Measurements from ENCODE around the gene APOBEC4. TPM values are rescaled to one million over a fixed set of nuclear protein-coding genes. Genes with fewer than 3 reads are reported as not detected.
"Not testable (repeated sequence)": the region's sequence is repeated elsewhere in the genome, so short reads cannot be mapped to it uniquely, and the experiment has no call there.

The APOBEC4 gene
- total and polyA plus RNA-seq, 4 experiments from 2014 or later: not detected

DNA sequence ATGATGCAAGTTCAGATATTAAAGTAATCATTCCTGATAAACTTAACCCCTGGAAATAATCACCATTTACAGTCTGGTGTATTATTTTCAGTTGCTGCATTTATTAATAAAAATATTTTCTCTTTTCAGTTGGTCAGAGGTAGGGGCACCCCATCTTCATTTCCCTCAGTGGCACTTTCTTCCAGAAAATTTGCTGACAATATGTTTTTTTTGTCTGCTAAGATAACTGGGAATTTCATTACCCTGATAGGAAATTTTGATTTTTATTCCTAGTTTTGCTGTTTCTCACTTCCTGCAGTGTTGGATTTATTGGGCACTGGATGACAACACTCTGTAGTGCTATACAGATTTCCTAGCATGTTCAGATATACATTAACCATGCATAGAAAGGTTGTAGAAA is 33.1 kb upstream of the APOBEC4 start:
- no peaks in the 10 kb centered on the region for H3K4me1 Mint-ChIP-seq
- Histone ChIP-seq H3K4me3 (ENCODE audit: low read length in 2 of 2) (no peak overlapping the region), H3K27ac (ENCODE audit: low read depth, low read length) (no peak overlapping the region), H3K27me3 (ENCODE audit: insufficient read depth, low read length) (no peaks in the 10 kb centered on the region), H3K4me1 (ENCODE audit: insufficient read depth, low read length) (no peaks in the 10 kb centered on the region), H3K36me3 (ENCODE audit: insufficient read depth, low read length) (no peaks in the 10 kb centered on the region), H3K9me3 (ENCODE audit: control insufficient read depth in 1 of 2, low read length in 2 of 2) (no peaks in the 10 kb centered on the region)
- intact Hi-C loops (cut with micrococcal nuclease): loop anchor here (10.0 kb wide), 1 partner anchor 51 kb away; the partner anchor contains the start of gene ARPC5
- CTCF ChIA-PET (ENCODE audit: partially characterized antibody): interaction anchor here (0.8 to 3.1 kb wide), 6 partner anchors 8 to 406 kb away, joined by 3 to 64 read pairs (median 7); no protein-coding TSS in a partner anchor
- peaks cover 5 to 12% of the 10 kb centered on the region in 2 donors for H3K27me3 Mint-ChIP-seq
- no peaks in the 10 kb centered on the region for H3K9me3 Mint-ChIP-seq
- POLR2A ChIA-PET (ENCODE audit: partially characterized antibody): no interaction called here
- H3K36me3 Mint-ChIP-seq: no peaks in the 10 kb centered on the region
- H3K4me3 Mint-ChIP-seq: no peak overlapping the region
- no peak overlapping the region for H3K27ac Mint-ChIP-seq
- no peak for DNase-seq

DNA sequence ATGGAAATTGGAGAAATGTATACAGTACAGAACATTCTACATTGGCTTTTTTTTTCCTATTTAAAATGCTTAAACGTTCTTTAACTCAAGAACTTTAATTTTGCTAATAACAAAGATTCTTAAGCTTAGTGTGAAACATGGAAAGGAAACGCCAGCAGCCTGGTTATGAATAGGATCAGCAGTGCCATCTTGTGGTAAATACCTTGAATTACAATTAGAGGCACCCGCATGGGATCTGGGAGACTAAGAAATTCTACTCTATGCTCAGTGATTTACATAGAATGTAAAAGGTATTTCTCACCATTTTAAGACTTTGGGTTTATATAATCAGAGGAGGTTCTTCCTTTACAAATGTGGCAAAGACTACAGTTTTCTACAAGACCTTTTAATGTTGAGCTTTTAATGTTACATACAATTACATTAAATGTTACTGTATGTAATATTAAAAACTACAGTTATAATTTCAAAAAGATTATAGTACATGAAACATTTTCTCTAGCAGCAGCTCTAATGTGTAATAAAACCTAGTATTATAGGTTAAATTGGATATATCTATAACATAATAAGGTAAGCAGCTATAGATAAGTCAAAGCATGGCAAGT is 32.1 kb upstream of the APOBEC4 start:
- intact Hi-C loops (cut with micrococcal nuclease): loop anchor here (1.0 to 10.0 kb wide), 4 partner anchors 30 to 231 kb away; partner anchors contain the start of gene ARPC5

DNA sequence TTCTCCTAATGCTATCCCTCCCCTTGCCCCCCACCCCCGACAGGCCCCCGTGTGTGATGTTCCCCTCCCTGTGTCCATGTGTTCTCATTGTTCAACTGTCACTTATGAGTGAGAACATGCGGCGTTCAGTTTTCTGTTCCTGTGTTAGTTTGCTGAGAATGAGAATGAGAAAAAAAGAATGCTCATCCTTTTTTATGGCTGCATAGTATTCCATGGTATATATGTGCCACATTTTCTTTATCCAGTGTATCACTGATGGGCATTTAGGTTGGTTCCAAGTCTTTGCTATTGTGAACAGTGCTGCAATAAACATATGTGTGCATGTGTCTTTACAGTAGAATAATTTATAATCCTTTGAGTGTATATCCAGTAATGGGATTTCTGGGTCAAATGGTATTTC is 26.2 kb upstream of the APOBEC4 start:
- H3K4me1 Mint-ChIP-seq; H3K9me3 Mint-ChIP-seq; H3K27me3 ChIP-seq (ENCODE audit: insufficient read depth, low read length); DNase-seq; H3K36me3 Mint-ChIP-seq; POLR2A ChIA-PET (ENCODE audit: partially characterized antibody); H3K4me3 ChIP-seq (ENCODE audit: low read length in 2 of 2); intact Hi-C loops (cut with micrococcal nuclease); H3K36me3 ChIP-seq (ENCODE audit: insufficient read depth, low read length); H3K4me1 ChIP-seq (ENCODE audit: insufficient read depth, low read length); H3K4me3 Mint-ChIP-seq; H3K9me3 ChIP-seq (ENCODE audit: control insufficient read depth in 1 of 2, low read length in 2 of 2); H3K27ac Mint-ChIP-seq; CTCF ChIA-PET (ENCODE audit: partially characterized antibody); H3K27ac ChIP-seq (ENCODE audit: low read depth, low read length): not testable (repeated sequence)
- H3K27me3 Mint-ChIP-seq: peaks cover 5 to 21% of the 10 kb centered on the region in 2 donors

More for the DNA sequence above, 32.1 kb upstream of the APOBEC4 start:
- ChIA-PET POLR2A (ENCODE audit: partially characterized antibody) (interaction anchor here (0.5 to 1.6 kb wide), 5 partner anchors 31 to 471 kb away, joined by 3 to 6 read pairs (median 3); no protein-coding TSS in a partner anchor), CTCF (ENCODE audit: partially characterized antibody) (interaction anchor here (0.6 to 3.1 kb wide), 46 partner anchors 9 to 796 kb away, joined by 3 to 75 read pairs (median 4); partner anchors contain the start of genes APOBEC4 and SMG7)
- Mint-ChIP-seq H3K27ac (no peak overlapping the region), H3K36me3 (no peaks in the 10 kb centered on the region), H3K9me3 (peaks cover 0 to under 1% (median 0%) of the 10 kb centered on the region in 8 donors), H3K4me3 (no peak overlapping the region), H3K4me1 (no peaks in the 10 kb centered on the region), H3K27me3 (peaks cover 4 to 12% of the 10 kb centered on the region in 2 donors)
- Histone ChIP-seq H3K27ac (ENCODE audit: low read depth, low read length) (no peak overlapping the region), H3K4me1 (ENCODE audit: insufficient read depth, low read length) (no peaks in the 10 kb centered on the region), H3K4me3 (ENCODE audit: low read length in 2 of 2) (no peak overlapping the region), H3K36me3 (ENCODE audit: insufficient read depth, low read length) (no peaks in the 10 kb centered on the region), H3K27me3 (ENCODE audit: insufficient read depth, low read length) (no peaks in the 10 kb centered on the region), H3K9me3 (ENCODE audit: control insufficient read depth in 1 of 2, low read length in 2 of 2) (no peaks in the 10 kb centered on the region)
- DNase-seq: peak in 4 of 5 donors; percentile 51 to 57 (median 56)

DNA sequence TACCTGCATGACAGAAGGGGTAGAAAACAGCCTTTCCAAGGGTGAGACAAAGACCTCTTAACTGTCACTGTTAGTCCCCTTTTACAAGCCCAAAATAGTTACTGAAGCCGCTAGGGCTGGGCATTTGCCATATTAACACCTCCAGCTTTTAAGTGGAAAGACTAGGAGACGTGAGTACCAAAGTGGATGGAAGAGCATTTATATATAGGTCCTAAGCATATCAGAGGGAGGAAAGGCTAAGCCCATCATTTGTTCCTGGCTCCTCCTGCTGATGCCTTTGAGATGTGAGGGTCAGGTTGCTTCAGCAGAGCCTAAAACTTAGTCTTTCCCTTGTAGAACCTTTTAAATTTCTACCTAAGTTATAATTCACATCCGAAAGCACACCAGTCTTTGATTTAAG is 25.7 kb upstream of the APOBEC4 start:
- Mint-ChIP-seq H3K4me3 (no peak overlapping the region), H3K27me3 (peaks cover 5 to 20% of the 10 kb centered on the region in 2 donors), H3K36me3 (no peaks in the 10 kb centered on the region), H3K27ac (no peak overlapping the region), H3K4me1 (no peaks in the 10 kb centered on the region), H3K9me3 (peaks cover 0 to 4% (median 1%) of the 10 kb centered on the region in 8 donors)
- Histone ChIP-seq H3K4me3 (ENCODE audit: low read length in 2 of 2) (no peak overlapping the region), H3K27me3 (ENCODE audit: insufficient read depth, low read length) (no peaks in the 10 kb centered on the region), H3K9me3 (ENCODE audit: control insufficient read depth in 1 of 2, low read length in 2 of 2) (no peaks in the 10 kb centered on the region), H3K27ac (ENCODE audit: low read depth, low read length) (no peak overlapping the region), H3K36me3 (ENCODE audit: insufficient read depth, low read length) (no peaks in the 10 kb centered on the region), H3K4me1 (ENCODE audit: insufficient read depth, low read length) (no peaks in the 10 kb centered on the region)
- POLR2A ChIA-PET (ENCODE audit: partially characterized antibody): no interaction called here
- intact Hi-C loops (cut with micrococcal nuclease): no loop called here
- DNase-seq: no peak
- CTCF ChIA-PET (ENCODE audit: partially characterized antibody): interaction anchor here (0.9 kb wide), 1 partner anchor 237 kb away, joined by 3 read pairs; no protein-coding TSS in a partner anchor

DNA sequence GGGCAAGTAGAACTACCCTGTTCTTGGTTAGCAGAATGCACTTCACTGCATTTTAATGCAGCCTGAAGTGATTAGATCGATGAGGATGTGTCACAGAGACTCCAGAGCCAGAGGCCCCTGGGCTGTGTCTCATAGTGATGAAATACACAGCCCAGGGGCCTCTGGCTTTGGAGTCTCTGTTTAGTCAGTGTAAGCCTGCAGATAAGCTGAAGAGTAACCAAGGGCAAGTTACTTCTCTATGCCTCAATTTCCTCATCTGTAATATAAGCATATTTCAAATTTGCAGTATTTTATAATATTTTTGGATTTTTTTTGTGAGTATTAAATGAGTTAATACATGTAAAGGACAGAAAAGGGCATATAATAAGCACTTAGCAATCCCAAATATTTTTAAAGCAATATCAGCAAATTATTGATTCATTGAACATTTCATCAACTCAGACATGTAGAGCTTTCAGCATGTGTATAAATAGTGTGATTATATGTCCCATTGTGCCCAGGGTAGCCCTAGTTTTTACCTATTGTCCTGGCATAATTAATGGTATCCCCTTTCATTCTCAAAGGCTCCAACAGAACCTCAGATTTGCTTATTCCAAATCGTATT is 23.6 kb upstream of the APOBEC4 start:
- H3K27me3 Mint-ChIP-seq: peaks cover 5 to 15% of the 10 kb centered on the region in 2 donors
- no peaks in the 10 kb centered on the region for H3K4me1 Mint-ChIP-seq
- H3K27ac Mint-ChIP-seq: peak overlapping the region in 1 of 7 donors; percentile 44
- no peaks in the 10 kb centered on the region for H3K9me3 ChIP-seq (ENCODE audit: control insufficient read depth in 1 of 2, low read length in 2 of 2)
- intact Hi-C loops (cut with micrococcal nuclease): no loop called here
- H3K4me3 Mint-ChIP-seq: no peak overlapping the region
- no peaks in the 10 kb centered on the region for H3K36me3 ChIP-seq (ENCODE audit: insufficient read depth, low read length)
- peaks cover 0 to 8% (median 4%) of the 10 kb centered on the region in 8 donors for H3K9me3 Mint-ChIP-seq
- no peaks in the 10 kb centered on the region for H3K4me1 ChIP-seq (ENCODE audit: insufficient read depth, low read length)
- no peaks in the 10 kb centered on the region for H3K27me3 ChIP-seq (ENCODE audit: insufficient read depth, low read length)
- no peak overlapping the region for H3K4me3 ChIP-seq (ENCODE audit: low read length in 2 of 2)
- no peak overlapping the region for H3K27ac ChIP-seq (ENCODE audit: low read depth, low read length)
- CTCF ChIA-PET (ENCODE audit: partially characterized antibody): interaction anchor here (1.8 to 3.1 kb wide), 2 partner anchors 8 to 21 kb away, joined by 6 to 16 read pairs; no protein-coding TSS in a partner anchor
- POLR2A ChIA-PET (ENCODE audit: partially characterized antibody): no interaction called here
- DNase-seq: no peak
- peaks cover 0 to 7% of the 10 kb centered on the region in 2 donors for H3K36me3 Mint-ChIP-seq

DNA sequence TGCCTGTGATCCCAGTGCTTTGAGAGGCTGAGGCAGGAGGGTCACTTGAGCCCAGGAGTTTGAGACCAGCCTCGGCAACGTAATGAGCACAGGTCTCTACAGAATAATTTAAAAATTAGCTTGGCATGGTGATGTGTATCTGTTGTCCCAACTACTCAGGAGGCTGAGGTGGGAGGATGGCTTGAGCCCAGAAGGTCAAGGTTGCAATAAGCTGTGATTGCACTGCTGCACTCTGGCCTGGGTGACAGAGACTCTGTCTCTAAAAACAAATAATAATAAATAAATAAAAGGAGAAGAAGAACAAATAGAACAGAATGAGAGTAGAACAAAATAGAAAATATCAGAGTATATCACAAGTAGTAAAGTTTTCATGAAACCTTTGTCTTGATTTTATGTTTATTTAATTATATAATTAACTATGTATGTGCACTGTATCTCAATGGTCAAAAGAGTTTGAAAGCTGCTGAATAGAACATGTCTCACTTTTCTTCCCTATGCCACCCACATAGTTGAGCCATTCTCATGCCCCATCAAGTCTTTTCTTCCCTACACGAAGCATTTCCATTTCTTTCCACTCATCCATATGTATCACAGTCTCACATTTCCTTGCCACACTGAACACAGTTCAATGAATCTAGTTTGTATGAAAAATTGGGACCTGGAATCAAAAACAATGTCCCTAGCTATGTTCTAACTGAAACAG is 22.9 kb upstream of the APOBEC4 start:
- H3K4me3 Mint-ChIP-seq: peak overlapping the region in 1 of 8 donors; percentile 9
- H3K27me3 Mint-ChIP-seq: peaks cover 5 to 15% of the 10 kb centered on the region in 2 donors
- Histone ChIP-seq H3K4me3 (ENCODE audit: low read length in 2 of 2) (no peak overlapping the region), H3K4me1 (ENCODE audit: insufficient read depth, low read length) (no peaks in the 10 kb centered on the region), H3K27ac (ENCODE audit: low read depth, low read length) (no peak overlapping the region), H3K36me3 (ENCODE audit: insufficient read depth, low read length) (no peaks in the 10 kb centered on the region), H3K27me3 (ENCODE audit: insufficient read depth, low read length) (no peaks in the 10 kb centered on the region), H3K9me3 (ENCODE audit: control insufficient read depth in 1 of 2, low read length in 2 of 2) (no peaks in the 10 kb centered on the region)
- DNase-seq: no peak
- peaks cover 0 to 7% of the 10 kb centered on the region in 2 donors for H3K36me3 Mint-ChIP-seq
- intact Hi-C loops (cut with micrococcal nuclease): no loop called here
- POLR2A ChIA-PET (ENCODE audit: partially characterized antibody): no interaction called here
- peaks cover 0 to 14% (median 4%) of the 10 kb centered on the region in 8 donors for H3K9me3 Mint-ChIP-seq
- peak overlapping the region in 2 of 7 donors; percentile 15 to 44 for H3K27ac Mint-ChIP-seq
- no peaks in the 10 kb centered on the region for H3K4me1 Mint-ChIP-seq
- CTCF ChIA-PET (ENCODE audit: partially characterized antibody): interaction anchor here (0.8 to 3.1 kb wide), 3 partner anchors 9 to 240 kb away, joined by 3 to 16 read pairs (median 6); no protein-coding TSS in a partner anchor

DNA sequence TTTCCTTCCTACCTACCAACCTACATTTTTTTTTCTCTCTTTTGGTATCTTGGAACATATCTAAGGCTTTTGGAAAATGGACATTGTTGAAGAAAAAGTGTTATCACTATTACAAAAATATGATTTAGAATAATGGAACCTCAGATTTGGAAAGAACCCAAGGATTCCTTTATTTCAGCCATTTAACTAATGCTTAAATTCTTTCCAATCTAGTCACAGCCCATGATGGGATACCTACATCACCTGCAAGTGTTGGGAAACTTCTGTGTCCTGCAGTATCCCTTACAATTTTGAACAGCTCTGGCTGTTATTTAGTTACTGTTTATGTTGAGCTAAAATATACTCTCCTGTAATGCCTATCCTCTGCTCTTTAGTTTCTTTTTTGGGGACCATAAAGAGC is 22.3 kb upstream of the APOBEC4 start:
- peaks cover 0 to 20% (median 7%) of the 10 kb centered on the region in 8 donors for H3K9me3 Mint-ChIP-seq
- H3K36me3 Mint-ChIP-seq: peaks cover 0 to 11% of the 10 kb centered on the region in 2 donors
- no peak overlapping the region for H3K4me3 Mint-ChIP-seq
- DNase-seq: no peak
- peaks cover 5 to 15% of the 10 kb centered on the region in 2 donors for H3K27me3 Mint-ChIP-seq
- H3K36me3 ChIP-seq (ENCODE audit: insufficient read depth, low read length): no peaks in the 10 kb centered on the region
- POLR2A ChIA-PET (ENCODE audit: partially characterized antibody): no interaction called here
- CTCF ChIA-PET (ENCODE audit: partially characterized antibody): interaction anchor here (0.8 to 3.1 kb wide), 3 partner anchors 10 to 241 kb away, joined by 3 to 16 read pairs (median 6); no protein-coding TSS in a partner anchor
- H3K27ac Mint-ChIP-seq: no peak overlapping the region
- no peaks in the 10 kb centered on the region for H3K9me3 ChIP-seq (ENCODE audit: control insufficient read depth in 1 of 2, low read length in 2 of 2)
- no peaks in the 10 kb centered on the region for H3K27me3 ChIP-seq (ENCODE audit: insufficient read depth, low read length)
- H3K27ac ChIP-seq (ENCODE audit: low read depth, low read length): no peak overlapping the region
- intact Hi-C loops (cut with micrococcal nuclease): no loop called here
- H3K4me3 ChIP-seq (ENCODE audit: low read length in 2 of 2): no peak overlapping the region
- no peaks in the 10 kb centered on the region for H3K4me1 ChIP-seq (ENCODE audit: insufficient read depth, low read length)
- no peaks in the 10 kb centered on the region for H3K4me1 Mint-ChIP-seq
